ENCODE data around the gene ARRDC1.

Gene ARRDC1

DNA sequence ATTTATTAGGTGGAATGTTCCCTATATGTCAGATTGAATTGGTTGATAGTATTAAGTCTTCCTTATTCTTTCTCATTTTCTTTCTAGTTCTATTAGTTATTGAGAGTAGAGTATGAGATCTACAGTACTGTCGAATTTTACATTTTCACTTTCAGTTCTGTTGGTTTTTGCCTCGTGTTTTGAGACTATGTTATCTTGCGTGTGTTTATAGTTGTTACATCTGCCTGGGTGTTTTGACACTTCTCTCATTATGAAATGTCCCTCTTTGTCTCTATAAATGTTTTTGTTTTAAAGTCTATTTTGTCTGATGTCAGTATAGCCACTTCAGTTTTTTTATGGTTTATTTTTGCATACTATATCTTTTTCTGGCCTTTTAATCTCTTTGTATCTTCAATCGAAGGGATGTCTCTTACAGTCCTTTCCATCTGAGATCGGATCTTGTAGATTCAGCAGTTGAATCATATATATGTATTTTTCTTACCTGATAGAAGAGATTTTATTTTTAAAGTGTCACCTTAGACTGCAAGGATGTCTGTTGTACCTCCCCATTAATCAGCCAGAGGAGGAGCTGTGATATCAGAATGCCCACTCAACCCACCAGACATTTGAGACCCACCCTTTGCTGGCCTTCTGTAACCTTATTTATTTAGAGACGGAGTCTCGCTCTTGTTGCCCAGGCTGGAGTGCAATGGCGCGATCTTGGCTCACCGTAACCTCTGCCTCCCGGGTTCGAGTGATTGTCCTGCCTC lies 34.0 kb downstream of the ARRDC1 start:
- DNase-seq (ENCODE audit: low read depth in 2 of 2): no peak

DNA sequence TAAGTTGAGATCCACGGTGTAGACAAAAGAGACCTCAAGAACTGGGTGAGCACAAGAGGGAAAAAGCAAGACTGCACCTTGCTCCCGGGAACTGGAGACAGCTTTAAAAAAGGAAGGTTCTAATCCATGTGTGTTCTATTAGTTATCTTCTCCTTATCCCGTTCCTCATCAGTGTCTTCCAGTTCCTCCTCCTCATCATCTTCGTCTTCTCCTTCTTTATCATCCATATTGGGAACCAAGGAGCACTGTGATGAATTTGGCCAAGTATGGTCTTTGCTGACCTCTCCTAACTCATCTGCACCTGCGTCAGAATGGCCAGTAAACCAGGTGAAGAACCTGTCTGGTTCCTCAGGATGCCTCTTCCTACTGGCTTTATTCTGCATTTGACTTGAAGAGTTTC lies 35.4 kb downstream of the ARRDC1 start:
- no peak for DNase-seq (ENCODE audit: low read depth in 2 of 2)

DNA sequence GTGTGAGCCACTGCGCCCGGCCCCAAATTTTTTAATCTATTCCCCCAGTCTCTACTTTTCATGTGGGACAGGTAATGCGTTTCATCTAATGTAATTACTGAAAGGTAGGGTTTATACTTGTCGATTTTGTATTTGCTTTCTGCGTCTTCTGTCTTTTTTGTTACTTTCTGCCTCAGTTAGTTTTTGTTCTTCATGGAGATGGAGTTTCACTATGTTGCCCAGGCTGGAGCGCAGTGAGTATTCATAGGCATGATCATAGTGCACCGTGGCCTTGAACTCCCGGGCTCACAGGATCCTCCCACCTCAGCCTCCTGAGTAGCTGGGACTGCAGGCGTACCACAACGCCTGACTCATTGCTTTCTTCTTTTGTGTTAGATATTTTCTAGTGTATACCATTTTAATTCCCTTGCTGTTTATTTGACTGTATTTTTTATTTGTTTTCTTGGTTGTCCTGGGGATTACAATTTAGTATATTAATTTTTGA lies 36.7 kb downstream of the ARRDC1 start:
- DNase-seq (ENCODE audit: low read depth in 2 of 2): no peak

DNA sequence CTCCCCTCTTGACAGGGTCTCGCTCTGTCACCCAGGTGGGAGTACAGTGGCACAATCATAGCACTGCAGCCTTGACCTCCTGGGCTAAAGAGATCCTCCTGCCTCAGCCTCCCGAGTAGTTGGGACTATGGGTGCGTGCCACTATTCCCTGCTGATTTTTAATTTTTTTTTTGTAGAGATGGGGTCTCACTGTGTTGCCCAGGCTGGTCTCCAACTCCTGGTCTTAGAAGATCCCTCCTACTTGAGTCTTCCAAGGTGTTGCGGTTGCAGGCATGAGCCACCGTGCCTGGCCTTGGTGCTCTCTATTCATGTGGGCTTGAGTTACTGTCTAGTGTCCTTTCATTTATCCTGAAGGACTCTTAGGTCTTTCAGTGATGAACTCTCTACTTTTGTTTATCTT lies 37.4 kb downstream of the ARRDC1 start:
- no peak for DNase-seq (ENCODE audit: low read depth in 2 of 2)

DNA sequence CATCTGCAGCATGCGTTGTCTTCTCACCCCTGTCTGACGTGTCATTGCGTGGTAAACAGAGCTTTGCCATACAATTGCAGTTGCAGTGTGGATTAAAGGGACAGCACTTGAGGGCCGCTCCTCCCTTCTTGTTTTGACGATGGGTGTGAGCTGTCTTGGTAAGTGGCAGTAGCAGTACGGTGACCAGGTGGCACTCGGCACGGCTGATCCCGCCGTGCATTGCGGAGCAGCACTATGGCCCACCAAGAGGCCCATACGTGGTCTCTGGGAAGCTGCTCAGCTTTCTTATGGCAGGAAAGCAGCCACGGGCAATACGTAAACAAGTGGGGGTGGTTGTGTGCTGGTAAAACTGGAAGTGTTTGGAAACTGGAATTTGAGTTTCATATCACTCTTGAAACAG lies 38.4 kb downstream of the ARRDC1 start:
- no peak for DNase-seq (ENCODE audit: low read depth in 2 of 2)

DNA sequence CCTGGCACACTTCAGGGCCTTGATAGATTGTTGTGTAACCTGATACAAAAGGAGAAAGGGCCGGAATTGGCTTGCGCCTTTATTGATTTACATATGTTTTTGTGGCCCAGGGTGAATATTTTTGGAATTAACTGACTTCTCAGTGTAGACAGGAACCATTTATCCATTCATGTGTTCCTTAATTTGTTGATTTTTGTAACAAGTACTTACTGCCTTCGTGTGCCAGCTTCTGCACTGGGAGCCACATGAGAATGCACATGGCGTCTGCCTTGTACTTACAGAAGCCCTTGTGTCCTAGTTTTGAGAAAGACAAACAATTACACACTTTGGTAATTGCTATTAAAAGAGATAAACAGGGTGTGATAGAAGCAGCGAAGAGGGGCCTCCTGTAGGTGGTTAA lies 39.7 kb downstream of the ARRDC1 start:
- no peak for DNase-seq (ENCODE audit: low read depth in 2 of 2)

DNA sequence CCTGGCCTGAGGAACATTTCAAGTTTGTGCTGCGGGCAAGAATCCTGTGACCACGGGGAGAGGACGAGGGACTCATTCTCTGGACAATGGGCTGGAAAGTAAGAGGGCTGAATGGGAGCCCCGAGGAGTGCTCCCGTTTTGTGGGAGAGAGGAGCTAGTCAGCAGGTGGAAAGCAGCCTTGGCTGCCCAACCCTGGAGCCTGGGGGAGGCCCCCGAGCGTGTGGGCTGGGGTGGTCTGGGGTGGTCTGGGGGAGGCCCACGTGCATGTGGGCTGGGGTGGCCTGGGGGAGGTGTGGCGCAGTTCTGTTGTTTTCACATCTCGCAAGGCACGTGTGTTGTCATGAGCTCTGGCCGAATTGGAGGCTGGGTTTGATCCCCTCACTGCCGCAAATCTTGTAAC lies 40.9 kb downstream of the ARRDC1 start:
- DNase-seq (ENCODE audit: low read depth in 2 of 2): no peak

DNA sequence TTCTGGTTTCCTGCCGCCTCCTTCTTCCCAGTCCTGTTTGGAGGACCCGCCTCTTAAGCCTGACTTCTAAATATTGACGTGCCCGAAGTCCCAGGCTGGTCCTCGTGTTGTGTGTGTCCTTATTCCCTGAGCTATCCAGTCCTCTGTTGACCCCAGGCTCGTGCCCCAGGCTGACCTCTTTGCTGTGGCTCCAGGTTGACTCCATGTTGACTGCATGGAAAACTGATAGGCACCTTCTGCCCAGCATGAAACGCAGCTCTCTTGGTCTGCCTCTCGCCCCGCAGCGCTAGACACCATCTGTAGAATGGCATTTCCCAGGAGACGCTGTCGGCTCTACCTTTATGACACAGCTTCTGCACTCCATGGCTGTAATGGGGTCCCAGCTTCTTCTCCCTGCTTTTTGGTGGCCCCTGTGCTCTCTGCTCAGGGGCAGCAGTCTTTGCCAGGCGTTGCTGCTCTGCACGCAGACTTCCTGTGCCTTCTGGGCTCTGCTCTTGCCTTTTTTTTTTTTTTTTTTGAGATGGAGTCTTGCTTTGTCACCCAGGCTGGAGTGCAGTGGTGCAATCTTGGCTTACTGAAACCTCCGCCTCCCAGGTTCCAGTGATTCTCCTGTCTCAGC lies 41.7 kb downstream of the ARRDC1 start:
- no peak for DNase-seq (ENCODE audit: low read depth in 2 of 2)

DNA sequence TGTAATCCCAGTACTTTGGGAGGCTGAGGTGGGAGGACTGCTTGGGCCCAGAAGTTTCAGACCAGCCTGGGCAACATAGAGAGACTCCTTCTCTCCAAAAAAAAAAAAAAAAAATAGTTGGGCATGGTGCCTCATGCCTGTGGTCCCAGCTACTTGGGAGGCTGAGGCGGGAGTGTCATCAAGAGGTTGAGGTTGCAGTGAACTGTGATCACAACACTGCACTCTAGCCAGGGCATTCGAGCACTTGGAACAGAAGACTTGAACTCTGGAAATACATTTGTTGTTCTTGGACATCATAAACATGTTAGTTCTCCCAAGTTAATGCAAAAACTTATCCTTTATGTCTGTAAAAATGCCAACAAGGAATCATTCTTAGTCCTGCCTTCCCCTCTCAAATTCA lies 42.9 kb downstream of the ARRDC1 start:
- no peak for DNase-seq (ENCODE audit: low read depth in 2 of 2)

DNA sequence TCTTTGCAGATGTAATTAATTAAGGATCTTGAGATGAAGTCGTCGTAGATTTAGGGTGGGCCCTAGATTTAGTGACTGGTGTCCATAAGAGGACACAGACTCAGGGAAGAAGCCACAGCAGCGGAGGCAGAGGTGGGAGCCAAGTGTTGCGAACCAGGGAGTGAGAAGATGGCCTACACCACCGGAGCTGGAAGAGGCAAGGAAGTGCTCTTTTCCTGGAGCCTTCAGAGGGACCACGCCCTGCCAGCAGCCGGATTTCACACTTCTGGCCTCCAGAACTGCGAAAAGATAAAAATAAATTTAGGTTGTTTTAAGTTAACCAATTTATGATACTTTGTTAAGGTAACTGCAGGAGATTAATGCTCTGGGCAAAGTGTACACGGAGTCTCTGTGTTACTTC lies 44.1 kb downstream of the ARRDC1 start:
- no peak for DNase-seq (ENCODE audit: low read depth in 2 of 2)

DNA sequence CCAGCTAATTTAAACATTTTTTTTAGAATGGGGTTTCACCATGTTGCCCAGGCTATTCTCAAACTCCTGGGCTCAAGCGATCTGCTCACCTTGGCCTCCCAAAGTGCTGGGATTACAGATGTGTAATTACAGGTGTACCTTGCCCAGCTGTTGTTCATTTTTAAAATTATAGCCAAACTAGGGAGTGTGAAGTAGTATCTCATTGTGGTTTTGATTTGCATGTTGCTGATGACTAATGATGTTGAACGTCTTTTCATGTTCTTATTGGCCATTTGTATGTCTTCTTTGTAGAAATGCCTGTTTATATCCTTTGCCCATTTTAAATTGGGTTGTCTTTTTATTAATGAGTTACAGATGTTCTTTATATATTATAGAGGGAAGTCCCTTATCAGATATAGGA lies 44.8 kb downstream of the ARRDC1 start:
- DNase-seq (ENCODE audit: low read depth in 2 of 2): no peak

DNA sequence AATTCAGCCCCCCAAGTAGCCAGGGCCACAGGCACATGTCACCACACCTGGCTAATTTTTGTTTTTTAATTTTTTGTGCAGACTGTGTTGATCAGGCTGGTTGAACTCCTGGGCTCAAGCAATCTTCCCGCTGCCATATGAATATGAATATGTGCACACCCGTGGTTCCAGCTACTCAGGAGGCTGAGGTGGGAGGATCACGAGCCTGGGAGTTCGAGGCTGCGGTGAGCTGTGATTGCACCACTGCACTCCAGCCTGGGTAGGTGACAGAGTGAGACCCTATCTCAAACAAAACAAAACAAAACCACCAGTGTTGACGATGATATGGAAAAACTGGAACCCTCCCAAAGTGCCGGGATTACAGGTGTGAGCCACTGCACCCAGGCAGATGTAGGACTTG lies 45.3 kb downstream of the ARRDC1 start:
- DNase-seq (ENCODE audit: low read depth in 2 of 2): no peak

DNA sequence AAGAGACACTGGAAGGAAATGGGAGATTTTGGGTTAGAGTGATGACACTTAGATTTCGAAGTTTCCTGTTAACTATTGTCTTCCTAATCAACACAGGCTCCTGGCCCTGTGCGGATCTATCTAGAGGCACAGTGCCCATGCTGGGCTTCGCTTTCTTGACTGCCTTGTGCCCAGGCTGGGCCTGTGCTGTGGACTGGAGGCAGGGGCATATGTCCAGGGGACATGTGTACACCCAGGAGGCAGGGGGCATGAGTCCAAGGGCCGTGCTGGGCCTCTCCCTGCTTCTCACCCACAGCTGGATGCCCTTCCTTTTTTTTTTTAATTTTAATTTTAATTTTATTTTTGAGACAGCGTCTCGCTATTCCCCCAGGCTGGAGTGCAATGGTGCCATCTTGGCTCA lies 50.9 kb downstream of the ARRDC1 start:
- no peak for DNase-seq (ENCODE audit: low read depth in 2 of 2)

DNA sequence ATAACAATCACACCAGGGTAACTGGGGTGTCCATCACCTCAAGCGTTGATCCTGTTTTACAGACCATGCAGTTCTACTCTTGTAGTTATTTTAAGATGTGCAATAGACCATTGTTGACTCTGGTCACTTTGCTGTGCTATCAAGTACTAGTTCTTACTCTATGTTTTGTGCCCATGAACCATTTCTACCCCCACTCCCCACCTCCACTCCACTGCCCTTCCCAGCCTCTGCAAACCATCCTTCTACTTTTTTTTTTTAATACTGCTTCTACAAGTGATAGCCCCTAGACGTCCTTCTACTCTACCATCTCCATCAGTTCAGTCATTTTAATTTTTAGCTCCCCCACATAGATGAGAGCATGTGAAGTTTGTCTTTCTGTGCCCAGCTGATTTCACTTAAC lies 52.1 kb downstream of the ARRDC1 start:
- DNase-seq (ENCODE audit: low read depth in 2 of 2): no peak

DNA sequence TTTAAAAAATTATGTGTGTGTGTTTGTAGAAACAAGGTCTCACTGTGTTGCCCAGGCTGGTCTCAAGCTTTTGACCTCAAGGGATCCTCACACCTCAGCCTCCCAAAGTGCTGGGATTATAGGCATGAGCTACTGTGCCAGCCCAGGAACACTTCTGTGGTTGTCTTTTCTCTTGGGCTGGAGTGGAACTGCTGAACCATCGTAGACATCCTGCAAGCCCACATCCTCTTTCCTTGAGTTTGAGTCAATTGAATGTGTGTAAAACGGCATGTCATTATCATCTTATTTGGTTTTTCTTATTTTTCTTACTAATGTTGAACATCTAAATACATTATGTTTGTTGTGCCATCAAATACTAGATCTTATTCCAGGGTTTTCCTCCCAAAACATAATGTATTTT lies 53.3 kb downstream of the ARRDC1 start:
- no peak for DNase-seq (ENCODE audit: low read depth in 2 of 2)

DNA sequence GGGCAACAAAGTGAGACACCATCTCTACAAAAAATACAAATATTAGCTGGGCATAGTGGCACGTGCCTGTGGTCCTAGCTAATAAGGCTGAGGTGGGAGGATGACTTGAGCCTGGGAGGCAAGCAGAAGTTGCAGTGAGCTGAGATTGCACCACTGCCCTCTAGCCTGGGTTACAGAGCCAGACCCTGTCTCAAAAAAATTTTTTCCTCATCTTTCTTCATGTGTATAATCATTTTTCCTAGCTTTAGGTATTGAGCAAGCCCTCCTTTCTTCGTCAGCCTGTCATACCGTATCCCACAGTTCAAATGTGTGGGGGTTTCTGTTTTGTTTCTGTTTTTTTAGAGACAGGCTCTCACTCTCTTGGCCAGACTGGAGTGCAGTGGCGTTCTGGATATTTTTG lies 54.7 kb downstream of the ARRDC1 start:
- no peak for DNase-seq (ENCODE audit: low read depth in 2 of 2)

DNA sequence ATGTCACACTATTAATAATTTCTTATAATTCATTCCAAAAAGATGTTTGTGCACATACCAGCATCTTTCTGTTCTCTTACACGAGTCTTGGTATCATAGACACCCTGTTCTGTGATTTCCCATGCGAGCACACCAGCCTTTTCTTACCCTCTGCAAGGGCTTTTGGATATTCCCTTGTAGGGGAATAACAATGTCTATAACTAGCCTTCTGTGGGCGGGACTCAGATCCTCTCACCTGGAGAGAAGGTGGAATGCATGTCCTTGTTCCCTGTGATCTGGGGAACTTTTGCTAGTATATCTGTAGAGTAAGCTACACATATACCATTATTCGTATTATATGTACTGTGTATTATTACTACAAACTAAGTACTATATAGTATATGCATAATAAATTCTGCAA lies 58.1 kb downstream of the ARRDC1 start:
- no peak for DNase-seq (ENCODE audit: low read depth in 2 of 2)

DNA sequence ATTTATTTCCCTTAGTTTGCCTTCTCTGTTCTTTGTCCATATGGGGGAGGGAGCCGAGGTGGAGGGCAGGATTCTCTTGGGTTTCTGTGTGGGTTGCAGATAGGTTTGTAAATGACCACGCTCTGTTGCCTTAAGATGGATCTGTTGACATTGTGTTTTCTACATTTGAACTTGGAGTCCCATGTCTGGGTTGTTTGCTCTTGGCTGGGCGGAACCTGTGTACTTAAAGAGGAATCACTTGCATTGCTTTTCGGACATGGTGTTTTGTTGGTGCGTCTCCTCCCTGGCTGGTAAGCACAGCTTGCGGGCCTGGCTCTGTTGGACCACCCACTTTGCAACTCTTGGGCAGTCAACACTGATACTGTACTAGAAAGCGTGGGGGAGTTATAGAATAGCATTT lies 59.2 kb downstream of the ARRDC1 start:
- no peak for DNase-seq (ENCODE audit: low read depth in 2 of 2)
